C4-2B (cell line): ENCODE data around the gene MT1B.

Experiments
- H3K27ac ChIP-seq: fragments of 450-650 bp; 2 replicates; pipeline ENCODE4 v1.5.1; 2017
- CTCF ChIP-seq: fragments of 450-650 bp; conservative IDR thresholded peaks from 2 replicates; pipeline ENCODE4 v1.5.1; 2017; ENCODE audit warnings: mild to moderate bottlenecking
- ZFX ChIP-seq: fragments of 450-650 bp; IDR thresholded peaks from 2 replicates; pipeline ENCODE4 v1.6.1; 2017

MT1B gene

GRCh38 chr16:56630134-56630533, 21.6 kb upstream of the MT1B start:
- no peak overlapping the region for H3K27ac ChIP-seq

GRCh38 chr16:56631197-56631596, 20.5 kb upstream of the MT1B start:
- no peak overlapping the region for H3K27ac ChIP-seq
- no peak for TF ChIP-seq CTCF
- TF ChIP-seq ZFX: no peak

More at GRCh38 chr16:56630134-56630533, 21.6 kb upstream of the MT1B start:
- TF ChIP-seq ZFX: no peak
- TF ChIP-seq CTCF: no peak

GRCh38 chr16:56631832-56632155, 19.9 kb upstream of the MT1B start:
- H3K27ac ChIP-seq: no peak overlapping the region
- TF ChIP-seq ZFX: no peak
- no peak for TF ChIP-seq CTCF

- no peak within 1 kb of the TSS for H3K27ac ChIP-seq
- TF ChIP-seq CTCF (no peak), ZFX (no peak)
Measured at GRCh38 chr16:56632156-56632847, 19.4 kb upstream of the MT1B start, which contains the start of gene MT1M. MT1M (plus strand) TSS chr16:56632659; CDS start chr16:56632732, 73 bp downstream.

- no peak overlapping the region for H3K27ac ChIP-seq
- TF ChIP-seq ZFX (no peak), CTCF (no peak)
Measured at GRCh38 chr16:56632848-56633365, 18.8 kb upstream of the MT1B start.

GRCh38 chr16:56633535-56633934, 18.2 kb upstream of the MT1B start:
- TF ChIP-seq CTCF (no peak), ZFX (no peak)
- H3K27ac ChIP-seq: no peak overlapping the region

GRCh38 chr16:56634715-56635440, 16.8 kb upstream of the MT1B start:
- H3K27ac ChIP-seq: no peak overlapping the region
- TF ChIP-seq CTCF (no peak), ZFX (no peak)
